Mucosa of descending colon (tissue), 3 donors: ENCODE data around the gene LAMA2. TPM values are rescaled to one million over a fixed set of nuclear protein-coding genes. Genes with fewer than 3 reads are reported as not detected.

Source experiments
- ATAC-seq: fragments of 200-7000 bp; cut with Tn5 transposase; one replicate; pipeline ENCODE4 v1.9.1; 2020; ENCODE audit warnings: mild to moderate bottlenecking, moderate library complexity
- DNase-seq, 3 donors: peaks; one replicate each; pipeline ENCODE4 v3.0.0-alpha.2; 2020
- H3K36me3 ChIP-seq: fragments of 200-600 bp; one replicate; pipeline ENCODE4 v1.8.0; 2021; ENCODE audit warnings: low read depth, mild to moderate bottlenecking
- H3K4me1 ChIP-seq: fragments of 200-600 bp; one replicate; pipeline ENCODE4 v1.8.0; 2021; ENCODE audit warnings: low read depth, mild to moderate bottlenecking
- H3K4me3 ChIP-seq: fragments of 200-600 bp; one replicate; pipeline ENCODE4 v1.8.0; 2021; ENCODE audit warnings: mild to moderate bottlenecking
- H3K9me3 ChIP-seq: fragments of 200-600 bp; one replicate; pipeline ENCODE4 v1.8.0; 2021; ENCODE audit warnings: mild to moderate bottlenecking
- intact Hi-C, 2 donors: fragments of 100-400 bp; cut with DNase I in 1 of 2; cut with micrococcal nuclease in 1 of 2; formaldehyde crosslinking; loops; one replicate each; pipeline versions ENCODE4 v1.11.0 to v1.11.1; 2022; cut with DNase I, micrococcal nuclease
- total RNA-seq, 3 donors: library from RNA; stranded (reverse); fragmentation: NEBNext Ultra II Directional in 2 of 3; extraction: Animal tissue kit (Norgen Biotek cat#: 25700) in 2 of 3; gene quantifications; one replicate each; pipeline versions ENCODE4 v1.2.1 to v1.2.4, GENCODE V29; 2021 to 2023
- TF ChIP-seq, protein P1 (sequence below): fragments of 200-600 bp; IDR thresholded peaks from one replicate; pipeline ENCODE4 v1.8.0; 2022; ENCODE audit warnings: antibody characterized with exemption, mild to moderate bottlenecking
- donor health status: DM: no; HTN: no; CAD: no; lungs with moderate emphysema.
- donor health status: DM: no; HTN: no; CAD: no.
- donor health status: DM: no; HTN: yes; CAD: no.

LAMA2 gene
- total RNA-seq, 3 donors from 2014 or later: 3.6 to 29.4 (median 18.4) TPM

DNA sequence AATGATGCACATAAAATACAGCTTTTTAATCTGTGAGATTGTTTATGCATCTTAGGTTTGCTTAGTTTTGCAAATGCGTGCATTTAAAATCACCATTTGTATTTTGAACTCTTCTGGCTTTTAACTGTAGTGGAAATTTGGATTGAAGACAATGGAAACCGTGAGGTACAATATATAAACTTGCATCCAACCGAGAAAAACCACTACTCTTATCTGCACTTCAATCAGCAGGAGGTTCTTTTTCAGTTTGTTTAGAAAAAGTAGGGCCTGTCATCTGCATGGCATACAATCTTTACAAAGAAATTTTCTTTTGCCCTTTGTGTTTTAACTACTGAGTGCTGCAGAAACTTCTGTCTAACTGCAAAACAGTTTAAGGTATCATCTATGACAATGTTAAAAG is 132.8 kb downstream of the LAMA2 start:
- TF ChIP-seq, protein P1, sequence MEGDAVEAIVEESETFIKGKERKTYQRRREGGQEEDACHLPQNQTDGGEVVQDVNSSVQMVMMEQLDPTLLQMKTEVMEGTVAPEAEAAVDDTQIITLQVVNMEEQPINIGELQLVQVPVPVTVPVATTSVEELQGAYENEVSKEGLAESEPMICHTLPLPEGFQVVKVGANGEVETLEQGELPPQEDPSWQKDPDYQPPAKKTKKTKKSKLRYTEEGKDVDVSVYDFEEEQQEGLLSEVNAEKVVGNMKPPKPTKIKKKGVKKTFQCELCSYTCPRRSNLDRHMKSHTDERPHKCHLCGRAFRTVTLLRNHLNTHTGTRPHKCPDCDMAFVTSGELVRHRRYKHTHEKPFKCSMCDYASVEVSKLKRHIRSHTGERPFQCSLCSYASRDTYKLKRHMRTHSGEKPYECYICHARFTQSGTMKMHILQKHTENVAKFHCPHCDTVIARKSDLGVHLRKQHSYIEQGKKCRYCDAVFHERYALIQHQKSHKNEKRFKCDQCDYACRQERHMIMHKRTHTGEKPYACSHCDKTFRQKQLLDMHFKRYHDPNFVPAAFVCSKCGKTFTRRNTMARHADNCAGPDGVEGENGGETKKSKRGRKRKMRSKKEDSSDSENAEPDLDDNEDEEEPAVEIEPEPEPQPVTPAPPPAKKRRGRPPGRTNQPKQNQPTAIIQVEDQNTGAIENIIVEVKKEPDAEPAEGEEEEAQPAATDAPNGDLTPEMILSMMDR: no peak
- no peak for ATAC-seq
- no peak for DNase-seq
- no peak overlapping the region for H3K4me3 ChIP-seq
- intact Hi-C loops: no loop called here
- H3K4me1 ChIP-seq: no peaks in the 10 kb centered on the region
- no peaks in the 10 kb centered on the region for H3K36me3 ChIP-seq
- H3K9me3 ChIP-seq: no peaks in the 10 kb centered on the region

DNA sequence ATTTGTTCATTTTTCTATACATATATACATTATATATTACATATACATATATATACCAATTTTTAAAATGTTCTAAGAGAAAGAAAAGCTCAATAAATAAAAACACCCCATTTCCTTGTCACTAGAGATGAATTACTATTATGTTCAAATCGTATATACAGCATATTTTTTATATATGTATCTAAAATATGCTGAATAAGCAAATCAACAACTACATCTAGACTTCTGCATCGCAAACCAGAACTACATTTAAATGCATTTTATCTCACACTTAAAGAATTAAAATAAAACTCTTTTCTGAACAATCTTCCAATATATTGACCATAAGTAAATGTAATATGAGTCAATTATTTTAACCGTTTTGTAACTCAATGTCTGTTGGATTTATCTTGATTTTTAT is 133.9 kb downstream of the LAMA2 start:
- intact Hi-C loops: no loop called here
- DNase-seq (no peak), ATAC-seq (no peak)
- Histone ChIP-seq H3K9me3 (no peaks in the 10 kb centered on the region), H3K4me1 (no peaks in the 10 kb centered on the region), H3K4me3 (no peak overlapping the region), H3K36me3 (no peaks in the 10 kb centered on the region)
- TF ChIP-seq, protein P1: no peak

DNA sequence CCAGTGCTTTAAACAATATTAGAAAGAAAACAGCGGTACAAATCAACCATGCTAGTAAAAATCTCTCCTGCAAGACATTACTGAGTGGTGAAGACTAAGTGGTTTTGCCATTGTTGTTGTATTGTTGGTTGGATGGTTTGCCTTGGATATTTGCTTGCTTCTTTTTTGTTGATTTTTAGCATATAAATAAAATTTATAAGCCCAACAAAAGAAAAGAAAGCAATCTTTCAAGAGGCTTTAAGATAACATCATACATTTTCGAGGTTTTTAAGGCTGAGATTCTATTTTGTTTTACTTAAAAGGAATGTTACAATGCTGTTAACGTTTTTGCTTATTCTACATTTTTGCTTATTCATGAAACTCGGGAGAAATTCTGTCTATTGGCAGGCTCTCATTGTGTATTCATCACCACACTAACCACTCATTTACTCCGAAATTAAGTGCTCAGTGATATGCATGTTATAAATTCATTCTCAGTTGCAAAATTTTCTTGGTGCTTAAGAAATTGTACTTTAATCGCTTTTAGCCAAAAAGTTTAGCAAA is 139.1 kb downstream of the LAMA2 start:
- Histone ChIP-seq H3K4me3 (no peak overlapping the region), H3K4me1 (no peaks in the 10 kb centered on the region), H3K36me3 (no peaks in the 10 kb centered on the region), H3K9me3 (no peaks in the 10 kb centered on the region)
- TF ChIP-seq, protein P1: no peak
- DNase-seq (no peak), ATAC-seq (no peak)
- intact Hi-C loops: no loop called here

DNA sequence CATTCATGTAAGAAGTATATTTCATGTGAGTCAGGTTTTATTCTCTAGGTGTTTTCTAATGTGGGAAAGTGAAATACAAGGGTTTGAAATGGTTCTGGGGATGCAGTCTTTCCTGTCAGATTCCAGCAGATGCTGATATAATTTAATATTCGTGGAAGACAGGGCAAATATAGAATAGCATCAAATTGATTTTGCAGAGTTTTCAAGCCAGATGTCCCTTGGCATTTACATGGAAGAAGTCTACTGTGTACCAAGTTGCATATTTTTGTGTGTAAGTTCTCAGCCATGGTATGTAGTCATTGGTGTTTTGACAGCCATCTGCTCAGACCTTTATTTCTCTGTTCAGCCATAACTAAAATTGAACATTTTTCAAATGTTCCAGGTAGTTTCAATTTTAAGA is 143.7 kb downstream of the LAMA2 start:
- DNase-seq: no peak
- intact Hi-C loops: no loop called here
- no peak overlapping the region for H3K4me3 ChIP-seq
- no peaks in the 10 kb centered on the region for H3K36me3 ChIP-seq
- H3K4me1 ChIP-seq: no peaks in the 10 kb centered on the region
- TF ChIP-seq, protein P1: no peak
- ATAC-seq: no peak
- no peaks in the 10 kb centered on the region for H3K9me3 ChIP-seq

DNA sequence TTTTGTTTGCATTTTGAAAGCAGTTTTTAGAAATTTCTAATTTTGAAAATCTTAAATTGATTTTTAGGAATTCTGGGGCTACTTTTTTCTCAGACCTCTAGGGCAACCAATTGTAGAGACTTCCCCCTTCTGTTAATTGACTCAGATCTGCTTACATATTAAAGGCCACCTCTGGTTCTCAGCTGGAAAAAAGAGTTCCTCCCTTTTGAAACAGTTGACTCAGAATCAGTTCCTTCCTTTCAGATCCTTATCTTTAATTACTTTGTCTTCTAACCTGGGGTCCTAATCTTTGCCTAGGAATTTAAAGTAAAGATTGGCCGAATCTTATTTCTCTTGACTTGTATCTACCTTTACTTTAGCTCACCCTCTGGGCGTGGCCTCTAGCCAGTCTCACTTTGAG is 146.8 kb downstream of the LAMA2 start:
- Histone ChIP-seq H3K36me3 (no peaks in the 10 kb centered on the region), H3K4me1 (no peaks in the 10 kb centered on the region), H3K9me3 (no peaks in the 10 kb centered on the region), H3K4me3 (no peak overlapping the region)
- no peak for DNase-seq
- no peak for ATAC-seq
- TF ChIP-seq, protein P1: no peak
- intact Hi-C loops: no loop called here

DNA sequence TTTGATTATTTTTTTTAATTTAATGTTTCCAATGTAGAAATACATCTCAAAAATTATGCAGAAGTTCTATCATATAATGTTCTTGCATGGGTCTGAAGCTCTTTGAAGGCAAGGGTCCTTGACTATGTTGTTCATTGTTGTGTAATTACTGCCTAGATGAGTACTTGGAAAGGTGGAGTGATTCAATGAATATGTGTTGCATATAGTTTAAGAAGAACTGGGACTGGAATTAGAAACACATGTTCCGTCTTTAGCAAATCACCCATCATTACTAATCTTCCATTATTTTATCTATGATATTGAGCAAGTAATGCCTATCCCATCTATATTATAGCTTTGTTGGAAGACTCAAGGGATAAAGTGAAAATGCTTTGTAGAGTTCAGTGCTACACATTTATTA is 147.3 kb downstream of the LAMA2 start:
- ATAC-seq (no peak), DNase-seq (no peak)
- H3K4me1 ChIP-seq: no peaks in the 10 kb centered on the region
- no peaks in the 10 kb centered on the region for H3K36me3 ChIP-seq
- no peak overlapping the region for H3K4me3 ChIP-seq
- TF ChIP-seq, protein P1: no peak
- H3K9me3 ChIP-seq: no peaks in the 10 kb centered on the region
- intact Hi-C loops: no loop called here
